Liver (tissue), 9 donors: Measurements from ENCODE around the gene GPRC5A. TPM values are rescaled to one million over a fixed set of nuclear protein-coding genes. Genes with fewer than 3 reads are reported as not detected.

Experiments
- DNase-seq: peaks from one replicate; pipeline ENCODE4 v3.0.0-alpha.2; 2017; ENCODE audit warnings: low spot score
- H3K27ac ChIP-seq, 2 donors: one replicate each; pipeline ENCODE4 v1.7.0; 2013; ENCODE audit warnings: inconsistent platforms in 2 of 2, low read length in 2 of 2, control low read depth in 1 of 2, low read depth in 1 of 2, mild to moderate bottlenecking in 1 of 2
- H3K27me3 ChIP-seq, 4 donors: one replicate each; pipeline versions ENCODE4 v1.6.1 to v1.7.0; 2013; ENCODE audit warnings: low read length in 3 of 4, inconsistent platforms in 1 of 4, mild to moderate bottlenecking in 1 of 4, moderate library complexity in 1 of 4; ENCODE audit not compliant: control insufficient read depth in 4 of 4, insufficient read depth in 4 of 4
- H3K36me3 ChIP-seq, 4 donors: one replicate each; pipeline versions ENCODE4 v1.6.1 to v1.7.0; 2013; ENCODE audit warnings: low read length in 3 of 4, mild to moderate bottlenecking in 3 of 4, low read depth in 1 of 4, moderate library complexity in 1 of 4; ENCODE audit not compliant: control insufficient read depth in 4 of 4, insufficient read depth in 3 of 4
- H3K4me1 ChIP-seq, 4 donors: one replicate each; pipeline versions ENCODE4 v1.6.1 to v1.7.0; 2013; ENCODE audit warnings: low read length in 3 of 4, mild to moderate bottlenecking in 3 of 4, moderate library complexity in 1 of 4; ENCODE audit not compliant: control insufficient read depth in 4 of 4, insufficient read depth in 4 of 4
- H3K4me3 ChIP-seq, 3 donors: one replicate each; pipeline versions ENCODE4 v1.6.1 to v1.7.0; 2013; ENCODE audit warnings: low read length in 3 of 3, control low read depth in 1 of 3, low read depth in 1 of 3, mild to moderate bottlenecking in 1 of 3
- H3K9ac ChIP-seq, 2 donors: one replicate each; pipeline ENCODE4 v1.7.0; 2013; ENCODE audit warnings: low read length in 2 of 2, mild to moderate bottlenecking in 2 of 2, moderate library complexity in 2 of 2, control low read depth in 1 of 2, low read depth in 1 of 2
- H3K9me3 ChIP-seq, 4 donors: one replicate each; pipeline versions ENCODE4 v1.6.1 to v1.7.0; 2013; ENCODE audit warnings: low read length in 3 of 4; ENCODE audit not compliant: control insufficient read depth in 4 of 4
- EGR1 ChIP-seq, 2 donors: IDR thresholded peaks; 2 replicates each; pipeline ENCODE4 v1.6.1; 2016 to 2018; ENCODE audit warnings: antibody characterized with exemption in 2 of 2, low read depth in 2 of 2
- FOXA1 ChIP-seq: IDR thresholded peaks from 2 replicates; pipeline ENCODE4 v1.6.1; 2016; ENCODE audit warnings: antibody characterized with exemption
- FOXA2 ChIP-seq: IDR thresholded peaks from 2 replicates; pipeline ENCODE4 v1.6.1; 2016; ENCODE audit warnings: antibody characterized with exemption
- GABPA ChIP-seq, 2 donors: IDR thresholded peaks in 1 of 2; conservative IDR thresholded peaks in 1 of 2; 2 replicates each; pipeline ENCODE4 v1.6.1; 2016; ENCODE audit warnings: antibody characterized with exemption in 2 of 2, mild to moderate bottlenecking in 1 of 2, moderate library complexity in 1 of 2
- HNF4G ChIP-seq: IDR thresholded peaks from 2 replicates; pipeline ENCODE4 v1.6.1; 2016; ENCODE audit warnings: antibody characterized with exemption
- RAD21 ChIP-seq, 2 donors: IDR thresholded peaks; 2 replicates each; pipeline ENCODE4 v1.6.1; 2016; ENCODE audit warnings: antibody characterized with exemption in 2 of 2, mild to moderate bottlenecking in 2 of 2
- RXRA ChIP-seq, 2 donors: IDR thresholded peaks; 2 replicates each; pipeline ENCODE4 v1.6.1; 2017 to 2018; ENCODE audit warnings: antibody characterized with exemption in 2 of 2, mild to moderate bottlenecking in 1 of 2
- SP1 ChIP-seq: IDR thresholded peaks from 2 replicates; pipeline ENCODE4 v1.6.1; 2018; ENCODE audit warnings: antibody characterized with exemption, mild to moderate bottlenecking
- TAF1 ChIP-seq: conservative IDR thresholded peaks from 2 replicates; pipeline ENCODE4 v1.6.1; 2016; ENCODE audit warnings: antibody characterized with exemption, mild to moderate bottlenecking
- YY1 ChIP-seq: IDR thresholded peaks from 2 replicates; pipeline ENCODE4 v1.6.1; 2016; ENCODE audit warnings: antibody characterized with exemption, mild to moderate bottlenecking
- WGBS: extraction: QIAGEN DNeasy Blood & Tissue Kit; methylation state at CpG from one replicate; pipeline ENCODE4 v1.1.7; 2013; 5-methylcytosine and 5-hydroxymethylcytosine counted together
- polyA plus RNA-seq, 2 donors: library from polyadenylated mRNA; stranded (reverse) in 1 of 2; unstranded in 1 of 2; fragments of 200-250 nt in 1 of 2; fragments of >200 nt in 1 of 2; fragmentation: Nextera tagmentation in 1 of 2; extraction: Ambion mirVana in 1 of 2; gene quantifications; one replicate each; pipeline versions ENCODE4 v1.2.1 to v1.2.3, GENCODE V29; 2013 to 2015
- total RNA-seq, 2 donors: library from RNA; depleted of rRNA; stranded (reverse); fragments of >200 nt; gene quantifications; one replicate each; pipeline ENCODE4 v1.2.3, GENCODE V29; 2014
- TF ChIP-seq, protein P1 (sequence below): IDR thresholded peaks from 2 replicates; pipeline ENCODE4 v1.6.1; 2016; ENCODE audit warnings: antibody characterized with exemption
- TF ChIP-seq, protein P2 (sequence below): IDR thresholded peaks from 2 replicates; pipeline ENCODE4 v1.6.1; 2016; ENCODE audit warnings: antibody characterized with exemption
- TF ChIP-seq, protein P3 (sequence below): fragments of 150-350 bp; IDR thresholded peaks from 2 replicates; pipeline ENCODE4 v1.5.1; 2017; ENCODE audit warnings: improper control_type of control experiment, low read depth, low read length; ENCODE audit not compliant: missing input control
- donor health status: healthy.
- donor health status: healthy.
- donor health status: healthy.
- donor health status: healthy.
- donor health status: healthy.

The GPRC5A gene
- total and polyA plus RNA-seq, 4 donors, result 0.09 to 0.17 (median 0.16) TPM; not detected in 1

DNA sequence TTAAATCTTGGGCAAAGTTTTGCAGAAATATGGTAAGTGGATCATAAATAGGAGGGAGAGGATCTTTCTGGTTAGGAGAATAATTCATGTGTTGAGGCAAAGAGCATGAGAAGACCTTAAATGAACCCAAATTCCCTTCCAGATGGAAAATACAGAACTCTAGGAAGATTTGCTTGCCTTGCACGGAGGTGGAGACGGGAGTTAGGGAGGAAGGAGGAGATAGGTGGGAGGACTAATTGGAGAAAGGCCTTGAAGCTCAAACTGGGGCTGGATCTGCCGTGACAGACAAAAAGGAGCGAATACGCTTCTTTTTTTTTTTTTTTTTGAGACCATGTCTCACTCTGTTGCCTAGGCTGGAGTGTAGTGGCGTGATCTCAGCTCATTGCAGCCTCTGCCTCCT, 5.9 kb downstream of the GPRC5A start:
- TF ChIP-seq TAF1, result no peak
- Histone ChIP-seq H3K9me3 (no peaks in the 10 kb centered on the region), H3K36me3 (no peaks in the 10 kb centered on the region), H3K4me3 (no peak overlapping the region), H3K9ac (no peak overlapping the region), H3K27ac (no peak overlapping the region), H3K27me3 (peaks cover 0 to 15% (median 0%) of the 10 kb centered on the region in 4 donors), H3K4me1 (no peaks in the 10 kb centered on the region)
- no peak for DNase-seq
- 78% methylated on average over 6 of the region's 6 CpGs for WGBS

DNA sequence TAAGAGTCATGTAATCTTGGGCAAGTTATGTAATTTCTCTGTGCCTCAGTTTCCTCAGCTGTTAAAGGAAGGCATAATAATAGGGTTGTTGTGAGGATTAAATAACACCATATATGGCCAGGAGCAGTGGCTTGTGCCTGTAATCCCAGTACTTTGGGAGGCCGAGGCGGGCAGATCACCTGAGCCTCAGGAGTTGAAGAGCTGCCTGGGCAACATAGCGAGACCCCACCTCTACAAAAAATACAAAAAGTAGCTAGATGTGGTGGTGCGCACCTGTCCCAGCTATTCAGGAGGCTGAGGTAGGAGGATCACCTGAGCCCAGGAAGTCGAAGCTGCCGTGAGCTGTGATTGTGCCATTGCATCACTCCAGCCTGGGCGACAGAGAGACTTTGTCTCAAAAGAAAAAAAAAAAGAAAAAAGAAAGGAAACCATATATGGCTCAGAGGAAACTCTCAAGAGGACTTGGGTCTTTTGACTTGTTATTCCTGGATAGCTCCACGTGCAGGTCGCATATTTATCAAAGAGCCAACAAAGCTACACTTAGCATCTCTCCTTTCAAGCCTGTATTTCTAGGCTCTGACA, 6.9 kb downstream of the GPRC5A start:
- Histone ChIP-seq H3K27me3 (peaks cover 0 to 11% (median 0%) of the 10 kb centered on the region in 4 donors), H3K36me3 (no peaks in the 10 kb centered on the region), H3K4me3 (no peak overlapping the region), H3K4me1 (no peaks in the 10 kb centered on the region), H3K9me3 (no peaks in the 10 kb centered on the region), H3K27ac (no peak overlapping the region), H3K9ac (no peak overlapping the region)
- no peak for DNase-seq
- TF ChIP-seq, protein P1, sequence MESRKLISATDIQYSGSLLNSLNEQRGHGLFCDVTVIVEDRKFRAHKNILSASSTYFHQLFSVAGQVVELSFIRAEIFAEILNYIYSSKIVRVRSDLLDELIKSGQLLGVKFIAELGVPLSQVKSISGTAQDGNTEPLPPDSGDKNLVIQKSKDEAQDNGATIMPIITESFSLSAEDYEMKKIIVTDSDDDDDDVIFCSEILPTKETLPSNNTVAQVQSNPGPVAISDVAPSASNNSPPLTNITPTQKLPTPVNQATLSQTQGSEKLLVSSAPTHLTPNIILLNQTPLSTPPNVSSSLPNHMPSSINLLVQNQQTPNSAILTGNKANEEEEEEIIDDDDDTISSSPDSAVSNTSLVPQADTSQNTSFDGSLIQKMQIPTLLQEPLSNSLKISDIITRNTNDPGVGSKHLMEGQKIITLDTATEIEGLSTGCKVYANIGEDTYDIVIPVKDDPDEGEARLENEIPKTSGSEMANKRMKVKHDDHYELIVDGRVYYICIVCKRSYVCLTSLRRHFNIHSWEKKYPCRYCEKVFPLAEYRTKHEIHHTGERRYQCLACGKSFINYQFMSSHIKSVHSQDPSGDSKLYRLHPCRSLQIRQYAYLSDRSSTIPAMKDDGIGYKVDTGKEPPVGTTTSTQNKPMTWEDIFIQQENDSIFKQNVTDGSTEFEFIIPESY, result no peak
- TF ChIP-seq HNF4G (no peak), EGR1 (IDR thresholded peaks at IDR 0.05; ENCODE audit: low read depth in 2 of 2) (no peak), FOXA1 (no peak)
- 86% methylated on average over 9 of the region's 9 CpGs for WGBS

DNA sequence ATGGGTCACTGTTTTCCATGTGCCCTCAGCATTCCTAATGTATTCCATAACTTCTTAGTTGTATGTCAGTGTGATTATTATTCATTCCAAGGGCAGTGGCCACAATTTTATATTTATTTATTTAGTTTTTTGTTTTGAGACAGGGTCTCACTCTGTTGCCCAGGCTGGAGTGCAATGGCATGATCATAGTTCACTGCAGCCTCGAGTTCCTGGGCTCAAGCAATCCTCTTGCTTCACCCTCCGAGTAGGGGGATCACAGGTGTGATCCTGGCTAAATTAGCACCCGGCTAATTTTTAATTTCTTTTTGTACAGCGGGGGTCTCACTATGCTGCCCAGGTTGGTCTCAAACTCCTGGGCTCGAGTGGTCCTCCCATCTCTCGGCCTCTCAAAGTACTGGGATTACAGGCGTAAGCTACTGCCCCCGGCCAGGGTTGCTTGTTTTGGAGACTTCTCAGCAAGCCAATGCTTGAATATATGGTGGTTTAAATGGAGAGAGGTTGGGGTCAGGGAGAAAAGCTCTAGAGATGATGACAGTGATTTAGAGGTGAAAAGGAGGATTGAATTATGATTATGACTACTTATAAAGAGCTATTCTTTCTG, 7.6 kb downstream of the GPRC5A start:
- no peak overlapping the region for H3K27ac ChIP-seq
- 86% methylated on average over 8 of the region's 8 CpGs for WGBS
- H3K27me3 ChIP-seq, result peaks cover 0 to 11% (median 0%) of the 10 kb centered on the region in 4 donors
- TF ChIP-seq RAD21 (IDR thresholded peaks at IDR 0.05) (no peak), SP1 (no peak), FOXA1 (no peak), TAF1 (no peak), RXRA (IDR thresholded peaks at IDR 0.05) (no peak), YY1 (no peak), HNF4G (no peak), FOXA2 (no peak), EGR1 (IDR thresholded peaks at IDR 0.05; ENCODE audit: low read depth in 2 of 2) (no peak), GABPA (IDR thresholded peaks at IDR 0.05 in 1 of 2, conservative IDR thresholded peaks at IDR 0.05 in 1 of 2) (no peak)
- TF ChIP-seq, protein P2, sequence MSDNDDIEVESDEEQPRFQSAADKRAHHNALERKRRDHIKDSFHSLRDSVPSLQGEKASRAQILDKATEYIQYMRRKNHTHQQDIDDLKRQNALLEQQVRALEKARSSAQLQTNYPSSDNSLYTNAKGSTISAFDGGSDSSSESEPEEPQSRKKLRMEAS, result no peak
- TF ChIP-seq, protein P3, sequence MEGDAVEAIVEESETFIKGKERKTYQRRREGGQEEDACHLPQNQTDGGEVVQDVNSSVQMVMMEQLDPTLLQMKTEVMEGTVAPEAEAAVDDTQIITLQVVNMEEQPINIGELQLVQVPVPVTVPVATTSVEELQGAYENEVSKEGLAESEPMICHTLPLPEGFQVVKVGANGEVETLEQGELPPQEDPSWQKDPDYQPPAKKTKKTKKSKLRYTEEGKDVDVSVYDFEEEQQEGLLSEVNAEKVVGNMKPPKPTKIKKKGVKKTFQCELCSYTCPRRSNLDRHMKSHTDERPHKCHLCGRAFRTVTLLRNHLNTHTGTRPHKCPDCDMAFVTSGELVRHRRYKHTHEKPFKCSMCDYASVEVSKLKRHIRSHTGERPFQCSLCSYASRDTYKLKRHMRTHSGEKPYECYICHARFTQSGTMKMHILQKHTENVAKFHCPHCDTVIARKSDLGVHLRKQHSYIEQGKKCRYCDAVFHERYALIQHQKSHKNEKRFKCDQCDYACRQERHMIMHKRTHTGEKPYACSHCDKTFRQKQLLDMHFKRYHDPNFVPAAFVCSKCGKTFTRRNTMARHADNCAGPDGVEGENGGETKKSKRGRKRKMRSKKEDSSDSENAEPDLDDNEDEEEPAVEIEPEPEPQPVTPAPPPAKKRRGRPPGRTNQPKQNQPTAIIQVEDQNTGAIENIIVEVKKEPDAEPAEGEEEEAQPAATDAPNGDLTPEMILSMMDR, result no peak
- no peaks in the 10 kb centered on the region for H3K4me1 ChIP-seq
- no peaks in the 10 kb centered on the region for H3K36me3 ChIP-seq
- H3K9ac ChIP-seq, result no peak overlapping the region
- DNase-seq, result no peak
- no peaks in the 10 kb centered on the region for H3K9me3 ChIP-seq
- no peak overlapping the region for H3K4me3 ChIP-seq
